GM06990 (cell line): ENCODE data around the gene COL7A1.

Experiments
- DNase-seq: peaks from one replicate; pipeline ENCODE4 v3.0.0-alpha.2; 2011; ENCODE audit not compliant: insufficient read length; ENCODE audit errors: extremely low read depth
- H3K27me3 ChIP-seq: replicated peaks from 2 replicates; pipeline ENCODE4 v1.6.0; 2011; ENCODE audit warnings: low read length; ENCODE audit not compliant: control insufficient read depth, insufficient read depth
- H3K36me3 ChIP-seq: 2 replicates; pipeline ENCODE4 v1.5.1; 2011; ENCODE audit warnings: low read length; ENCODE audit not compliant: control insufficient read depth, insufficient read depth
- H3K4me3 ChIP-seq: replicated peaks from 2 replicates; pipeline ENCODE4 v1.5.1; 2011; ENCODE audit warnings: low read depth, mild to moderate bottlenecking, control low read depth, low read length
- CTCF ChIP-seq: IDR thresholded peaks from 2 replicates; pipeline ENCODE4 v1.5.1; 2011; ENCODE audit warnings: low read length, control low read depth, mild to moderate bottlenecking, inconsistent platforms; ENCODE audit not compliant: insufficient read depth, poor library complexity, severe bottlenecking

Gene COL7A1

GRCh38 chr3:48592519-48593087 lies 2.5 kb downstream of the COL7A1 start:
- Histone ChIP-seq H3K4me3 (no peak overlapping the region), H3K27me3 (no peaks in the 10 kb centered on the region; the same call in 1 of the 2 replicates), H3K36me3 (no peaks in the 10 kb centered on the region)
- no peak for TF ChIP-seq CTCF
- DNase-seq = no peak

GRCh38 chr3:48591886-48592518 lies 3.1 kb downstream of the COL7A1 start:
- Histone ChIP-seq H3K36me3 (no peaks in the 10 kb centered on the region), H3K27me3 (no peaks in the 10 kb centered on the region; the same call in 1 of the 2 replicates), H3K4me3 (no peak overlapping the region)
- DNase-seq = no peak
- no peak for TF ChIP-seq CTCF

GRCh38 chr3:48591436-48591835 lies 3.7 kb downstream of the COL7A1 start:
- H3K4me3 ChIP-seq = no peak overlapping the region
- no peaks in the 10 kb centered on the region; the same call in none of the 2 replicates for H3K27me3 ChIP-seq
- no peak for TF ChIP-seq CTCF
- no peak for DNase-seq
- H3K36me3 ChIP-seq = no peaks in the 10 kb centered on the region

DNA sequence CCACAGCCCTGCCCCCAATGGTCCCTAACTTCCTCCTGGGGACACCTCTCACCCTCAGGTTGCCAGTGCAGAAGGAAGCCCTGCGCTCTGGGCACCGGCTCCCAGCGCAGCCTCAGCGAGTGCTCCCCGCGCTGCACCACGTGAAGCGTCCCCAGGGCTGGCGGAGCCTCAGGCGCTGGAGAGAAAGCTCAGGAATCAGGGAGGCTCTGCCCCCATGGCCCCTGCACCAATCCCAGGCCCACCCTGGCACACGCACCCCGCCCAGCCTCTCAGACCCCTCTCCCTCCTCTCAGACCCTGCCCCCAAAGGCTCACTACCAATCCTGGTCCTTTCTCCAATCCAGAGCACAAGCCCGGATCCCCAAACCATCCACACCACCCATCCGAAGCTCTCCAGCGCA lies 6.9 kb downstream of the COL7A1 start:
- no peak overlapping the region for H3K4me3 ChIP-seq
- DNase-seq = no peak

DNA sequence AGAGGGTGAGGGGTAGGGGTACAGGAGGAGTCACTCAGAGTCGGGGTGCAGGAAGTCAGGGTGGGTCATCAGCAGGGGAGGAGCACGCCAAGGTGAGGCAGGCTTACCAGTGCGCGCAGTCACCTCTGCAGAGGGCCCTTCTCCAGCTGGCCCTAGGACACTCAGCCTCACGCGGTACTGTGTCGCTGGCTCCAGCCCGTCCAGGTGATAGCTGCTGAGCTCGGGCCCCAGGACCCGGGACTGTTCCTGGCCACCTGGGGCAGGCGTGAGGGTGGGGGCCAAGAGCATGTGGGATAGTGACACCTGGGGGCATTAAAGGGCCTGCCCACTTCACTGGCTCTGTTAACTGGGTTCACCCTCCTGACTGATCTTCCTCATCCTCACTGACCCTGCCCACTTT lies 7.4 kb downstream of the COL7A1 start:
- H3K4me3 ChIP-seq = no peak overlapping the region
- DNase-seq = no peak
- no peaks in the 10 kb centered on the region; the same call in none of the 2 replicates for H3K27me3 ChIP-seq
- no peaks in the 10 kb centered on the region for H3K36me3 ChIP-seq
- TF ChIP-seq CTCF = no peak

More for the DNA sequence above, 6.9 kb downstream of the COL7A1 start:
- Histone ChIP-seq H3K27me3 (no peaks in the 10 kb centered on the region; the same call in none of the 2 replicates), H3K36me3 (no peaks in the 10 kb centered on the region)
- no peak for TF ChIP-seq CTCF

- no peak for DNase-seq
- TF ChIP-seq CTCF = no peak
- Histone ChIP-seq H3K27me3 (no peaks in the 10 kb centered on the region; the same call in none of the 2 replicates), H3K4me3 (no peak overlapping the region), H3K36me3 (no peaks in the 10 kb centered on the region)
Observed at GRCh38 chr3:48585411-48585810, 9.7 kb downstream of the COL7A1 start.
